NCI-H2196 (cell line): ENCODE results near the gene CTIF.

Source experiments
- DNase-seq: peaks from one replicate; lab custom pipeline; 2025; ENCODE audit not compliant: unreplicated experiment; lab: John Stamatoyannopoulos, UW

CTIF gene

GRCh38 chr18:48742706-48743475 is 204.1 kb downstream of the CTIF start:
- no peak for DNase-seq

- DNase-seq: no peak
Measured at GRCh38 chr18:48743886-48744285, 205.1 kb downstream of the CTIF start.

GRCh38 chr18:48745293-48745692 is 206.5 kb downstream of the CTIF start:
- DNase-seq: no peak

- DNase-seq: no peak
Measured at GRCh38 chr18:48749768-48750167, 210.9 kb downstream of the CTIF start.

GRCh38 chr18:48750485-48751175 is 211.8 kb downstream of the CTIF start:
- no peak for DNase-seq

GRCh38 chr18:48751727-48752468 is 213.1 kb downstream of the CTIF start:
- no peak for DNase-seq

- DNase-seq: no peak
Measured at GRCh38 chr18:48752478-48752877, 213.6 kb downstream of the CTIF start.

- DNase-seq: no peak
Measured at GRCh38 chr18:48752928-48753327, 214.1 kb downstream of the CTIF start.

GRCh38 chr18:48753691-48754090 is 214.9 kb downstream of the CTIF start:
- DNase-seq: no peak

- no peak for DNase-seq
Measured at GRCh38 chr18:48754559-48754958, 215.7 kb downstream of the CTIF start.

GRCh38 chr18:48754993-48755473 is 216.2 kb downstream of the CTIF start:
- no peak for DNase-seq

GRCh38 chr18:48756511-48757226 is 217.8 kb downstream of the CTIF start:
- DNase-seq: no peak

GRCh38 chr18:48757367-48757766 is 218.5 kb downstream of the CTIF start:
- no peak for DNase-seq

GRCh38 chr18:48757906-48758305 is 219.1 kb downstream of the CTIF start:
- DNase-seq: no peak

- no peak for DNase-seq
Measured at GRCh38 chr18:48761582-48761981, 222.8 kb downstream of the CTIF start.

GRCh38 chr18:48762022-48762421 is 223.2 kb downstream of the CTIF start:
- no peak for DNase-seq

- no peak for DNase-seq
Measured at GRCh38 chr18:48762836-48763718, 224.2 kb downstream of the CTIF start.

GRCh38 chr18:48763719-48764100 is 224.9 kb downstream of the CTIF start:
- no peak for DNase-seq

GRCh38 chr18:48765053-48765452 is 226.2 kb downstream of the CTIF start:
- no peak for DNase-seq

- DNase-seq: no peak
Measured at GRCh38 chr18:48766026-48766425, 227.2 kb downstream of the CTIF start.
